Myocyte (in vitro differentiated cells): ENCODE measurements around the gene BATF. TPM values are rescaled to one million over a fixed set of nuclear protein-coding genes. Genes with fewer than 3 reads are reported as not detected.

Experiments
- DNase-seq: peaks from one replicate; pipeline ENCODE4 v3.0.0-alpha.2; 2012; ENCODE audit warnings: low read depth
- total RNA-seq: library from RNA; depleted of rRNA; stranded (reverse); fragments of >200 nt; gene quantifications from 2 replicates; pipeline ENCODE4 v1.2.3, GENCODE V29; 2014

The BATF gene
- total RNA-seq, 1 donor from 2014 or later: not detected

- DNase-seq: no peak
Observed at GRCh38 chr14:75531660-75532317, 9.5 kb downstream of the BATF start.

- no peak for DNase-seq
Observed at GRCh38 chr14:75533791-75534555, 11.7 kb downstream of the BATF start.

- DNase-seq: no peak
Observed at GRCh38 chr14:75535164-75535898, 13.1 kb downstream of the BATF start.

- DNase-seq: no peak
Observed at GRCh38 chr14:75537071-75537470, 14.8 kb downstream of the BATF start.

GRCh38 chr14:75539162-75539560 lies 16.9 kb downstream of the BATF start:
- DNase-seq: no peak

GRCh38 chr14:75539561-75540478 lies 17.6 kb downstream of the BATF start:
- no peak for DNase-seq

GRCh38 chr14:75540479-75540851 lies 18.2 kb downstream of the BATF start:
- DNase-seq: no peak

- no peak for DNase-seq
Observed at GRCh38 chr14:75542588-75543091, 20.4 kb downstream of the BATF start.

- DNase-seq: no peak
Observed at GRCh38 chr14:75543253-75543652, 21.0 kb downstream of the BATF start.

- no peak for DNase-seq
Observed at GRCh38 chr14:75543786-75544185, 21.5 kb downstream of the BATF start.

- DNase-seq: no peak
Observed at GRCh38 chr14:75545907-75546306, 23.6 kb downstream of the BATF start.

- DNase-seq: peak; percentile 68
Observed at GRCh38 chr14:75547552-75548250, 25.4 kb downstream of the BATF start.

GRCh38 chr14:75548544-75548943 lies 26.3 kb downstream of the BATF start:
- no peak for DNase-seq

- no peak for DNase-seq
Observed at GRCh38 chr14:75549169-75549568, 26.9 kb downstream of the BATF start.

GRCh38 chr14:75551021-75551420 lies 28.8 kb downstream of the BATF start:
- DNase-seq: no peak

GRCh38 chr14:75553157-75553556 lies 30.9 kb downstream of the BATF start:
- DNase-seq: no peak

GRCh38 chr14:75553761-75554364 lies 31.6 kb downstream of the BATF start:
- no peak for DNase-seq

- DNase-seq: peak; percentile 25
Observed at GRCh38 chr14:75554482-75554881, 32.2 kb downstream of the BATF start.

- peak; percentile 47 for DNase-seq
Observed at GRCh38 chr14:75558440-75558839, 36.2 kb downstream of the BATF start.

GRCh38 chr14:75559045-75559444 lies 36.8 kb downstream of the BATF start:
- no peak for DNase-seq
